D721Med (cell line): Measurements from ENCODE around the gene EPG5.

Experiments used
- DNase-seq: peaks from one replicate; pipeline ENCODE4 v3.0.0; 2011; ENCODE audit warnings: low spot score; ENCODE audit not compliant: insufficient read length
- FAIRE-seq: peaks from 2 replicates; lab custom pipeline; 2011; peaks lifted over from hg19 to GRCh38; lab: Jason Lieb, UNC
- TF ChIP-seq, protein P1 (sequence below): IDR thresholded peaks from 2 replicates; pipeline ENCODE4 v1.5.1; 2012; ENCODE audit warnings: mild to moderate bottlenecking, control low read depth; ENCODE audit not compliant: insufficient read depth; ENCODE audit errors: missing control alignments

EPG5 gene, protein sequence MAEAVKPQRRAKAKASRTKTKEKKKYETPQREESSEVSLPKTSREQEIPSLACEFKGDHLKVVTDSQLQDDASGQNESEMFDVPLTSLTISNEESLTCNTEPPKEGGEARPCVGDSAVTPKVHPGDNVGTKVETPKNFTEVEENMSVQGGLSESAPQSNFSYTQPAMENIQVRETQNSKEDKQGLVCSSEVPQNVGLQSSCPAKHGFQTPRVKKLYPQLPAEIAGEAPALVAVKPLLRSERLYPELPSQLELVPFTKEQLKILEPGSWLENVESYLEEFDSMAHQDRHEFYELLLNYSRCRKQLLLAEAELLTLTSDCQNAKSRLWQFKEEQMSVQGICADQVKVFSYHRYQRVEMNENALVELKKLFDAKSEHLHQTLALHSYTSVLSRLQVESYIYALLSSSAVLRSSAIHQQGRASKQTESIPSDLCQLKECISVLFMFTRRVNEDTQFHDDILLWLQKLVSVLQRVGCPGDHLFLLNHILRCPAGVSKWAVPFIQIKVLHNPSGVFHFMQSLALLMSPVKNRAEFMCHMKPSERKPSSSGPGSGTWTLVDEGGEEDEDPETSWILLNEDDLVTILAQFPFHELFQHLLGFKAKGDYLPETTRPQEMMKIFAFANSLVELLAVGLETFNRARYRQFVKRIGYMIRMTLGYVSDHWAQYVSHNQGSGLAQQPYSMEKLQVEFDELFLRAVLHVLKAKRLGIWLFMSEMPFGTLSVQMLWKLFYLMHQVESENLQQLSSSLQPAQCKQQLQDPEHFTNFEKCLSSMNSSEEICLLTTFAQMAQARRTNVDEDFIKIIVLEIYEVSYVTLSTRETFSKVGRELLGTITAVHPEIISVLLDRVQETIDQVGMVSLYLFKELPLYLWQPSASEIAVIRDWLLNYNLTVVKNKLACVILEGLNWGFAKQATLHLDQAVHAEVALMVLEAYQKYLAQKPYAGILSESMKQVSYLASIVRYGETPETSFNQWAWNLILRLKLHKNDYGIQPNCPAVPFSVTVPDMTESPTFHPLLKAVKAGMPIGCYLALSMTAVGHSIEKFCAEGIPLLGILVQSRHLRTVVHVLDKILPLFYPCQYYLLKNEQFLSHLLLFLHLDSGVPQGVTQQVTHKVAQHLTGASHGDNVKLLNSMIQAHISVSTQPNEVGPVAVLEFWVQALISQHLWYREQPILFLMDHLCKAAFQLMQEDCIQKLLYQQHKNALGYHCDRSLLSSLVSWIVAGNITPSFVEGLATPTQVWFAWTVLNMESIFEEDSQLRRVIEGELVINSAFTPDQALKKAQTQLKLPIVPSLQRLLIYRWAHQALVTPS (N-terminal part only)

DNA sequence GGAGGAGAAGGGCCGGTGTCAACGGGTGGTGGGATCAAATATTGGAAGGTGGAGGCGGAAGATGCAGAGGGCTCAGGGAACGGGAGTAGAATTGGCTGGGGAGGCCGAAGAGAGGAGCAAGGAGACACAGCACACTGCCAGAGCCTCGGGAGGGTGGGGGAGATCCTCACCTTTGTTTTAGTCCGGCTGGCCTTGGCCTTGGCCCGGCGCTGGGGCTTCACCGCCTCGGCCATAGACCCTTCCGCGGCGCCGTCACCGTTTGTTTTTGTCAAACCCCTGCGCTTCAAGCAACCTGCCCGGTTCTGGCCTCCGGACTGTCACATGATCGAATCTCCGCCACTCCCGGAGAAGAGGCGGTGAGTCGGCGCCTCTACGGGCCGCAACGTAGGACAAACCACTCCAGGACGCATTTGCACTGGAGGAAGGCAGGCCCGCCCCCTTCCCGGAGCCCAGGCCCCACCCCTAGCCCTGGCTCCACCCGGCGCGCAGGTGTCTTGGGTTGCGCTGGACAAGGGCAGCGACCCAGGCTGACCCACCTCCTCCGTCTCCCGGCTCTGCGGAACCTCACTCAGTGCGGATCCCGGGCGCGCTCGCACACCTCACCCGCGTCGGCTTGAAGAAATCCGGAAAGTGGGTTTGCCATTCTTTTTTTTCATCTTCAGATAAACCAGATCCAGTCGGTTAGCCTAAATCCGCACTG lies at the start of gene EPG5:
EPG5 (minus strand) TSS at position 323 of the 700 bp plus-strand sequence; CDS start at position 233, 90 bp downstream.
- DNase-seq: peak; percentile 89
- FAIRE-seq: no peak
- TF ChIP-seq, protein P1, sequence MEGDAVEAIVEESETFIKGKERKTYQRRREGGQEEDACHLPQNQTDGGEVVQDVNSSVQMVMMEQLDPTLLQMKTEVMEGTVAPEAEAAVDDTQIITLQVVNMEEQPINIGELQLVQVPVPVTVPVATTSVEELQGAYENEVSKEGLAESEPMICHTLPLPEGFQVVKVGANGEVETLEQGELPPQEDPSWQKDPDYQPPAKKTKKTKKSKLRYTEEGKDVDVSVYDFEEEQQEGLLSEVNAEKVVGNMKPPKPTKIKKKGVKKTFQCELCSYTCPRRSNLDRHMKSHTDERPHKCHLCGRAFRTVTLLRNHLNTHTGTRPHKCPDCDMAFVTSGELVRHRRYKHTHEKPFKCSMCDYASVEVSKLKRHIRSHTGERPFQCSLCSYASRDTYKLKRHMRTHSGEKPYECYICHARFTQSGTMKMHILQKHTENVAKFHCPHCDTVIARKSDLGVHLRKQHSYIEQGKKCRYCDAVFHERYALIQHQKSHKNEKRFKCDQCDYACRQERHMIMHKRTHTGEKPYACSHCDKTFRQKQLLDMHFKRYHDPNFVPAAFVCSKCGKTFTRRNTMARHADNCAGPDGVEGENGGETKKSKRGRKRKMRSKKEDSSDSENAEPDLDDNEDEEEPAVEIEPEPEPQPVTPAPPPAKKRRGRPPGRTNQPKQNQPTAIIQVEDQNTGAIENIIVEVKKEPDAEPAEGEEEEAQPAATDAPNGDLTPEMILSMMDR: no peak

DNA sequence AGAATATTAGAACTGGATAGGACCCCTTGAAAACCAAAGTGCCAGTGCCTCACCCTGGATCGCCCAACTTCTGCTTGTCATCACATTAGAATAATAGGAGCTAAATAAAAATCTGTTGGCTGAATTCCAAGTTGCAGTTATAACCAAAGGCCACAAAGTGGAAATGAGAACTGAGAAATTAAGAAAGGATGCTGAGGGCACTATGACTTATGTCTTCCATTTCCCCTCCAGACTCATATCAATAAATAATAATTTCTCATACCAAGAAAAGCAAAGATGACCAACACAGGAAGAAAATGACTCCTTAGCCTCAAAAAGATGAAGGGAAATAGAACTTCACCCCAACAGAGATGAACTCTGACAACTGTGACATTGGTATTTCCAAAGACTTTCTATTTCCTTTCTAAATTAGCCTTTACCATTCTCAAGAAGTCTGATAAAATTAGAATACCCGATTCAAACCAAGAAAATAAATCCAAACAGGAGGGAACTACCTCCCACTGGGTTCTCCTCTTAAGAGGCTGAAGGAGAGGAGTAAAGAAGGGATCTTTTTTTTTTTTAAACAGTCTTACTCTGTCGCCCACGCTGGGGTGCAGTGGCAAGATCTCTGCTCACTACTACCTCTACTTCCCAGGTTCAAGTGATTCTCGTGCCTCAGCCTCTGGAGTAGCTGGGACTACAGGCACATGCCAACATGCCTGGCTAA lies 46.5 kb upstream of the EPG5 start:
- TF ChIP-seq, protein P1: no peak
- DNase-seq: no peak

DNA sequence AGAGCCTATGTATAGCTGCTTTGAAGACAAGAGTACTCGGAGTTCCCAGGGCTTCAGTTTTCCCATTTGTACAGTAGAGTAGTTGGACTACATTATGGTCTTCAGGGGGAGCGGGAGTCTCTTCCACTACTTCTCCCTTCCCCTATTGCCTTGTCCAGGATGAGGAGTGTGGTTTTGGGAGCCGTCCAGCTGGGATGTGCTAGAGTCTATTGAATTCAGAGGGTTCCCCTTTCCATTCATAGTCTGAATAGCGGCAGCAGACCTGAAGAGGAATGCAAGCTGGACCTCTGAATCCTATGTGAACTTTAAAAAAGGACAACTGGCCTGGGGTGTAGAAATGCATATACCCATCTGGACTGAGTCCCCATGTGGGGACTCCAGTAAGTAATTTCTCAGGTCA lies 43.5 kb upstream of the EPG5 start:
- TF ChIP-seq, protein P1: no peak
- DNase-seq (no peak), FAIRE-seq (no peak)

More for the DNA sequence above, 46.5 kb upstream of the EPG5 start:
- FAIRE-seq: no peak

DNA sequence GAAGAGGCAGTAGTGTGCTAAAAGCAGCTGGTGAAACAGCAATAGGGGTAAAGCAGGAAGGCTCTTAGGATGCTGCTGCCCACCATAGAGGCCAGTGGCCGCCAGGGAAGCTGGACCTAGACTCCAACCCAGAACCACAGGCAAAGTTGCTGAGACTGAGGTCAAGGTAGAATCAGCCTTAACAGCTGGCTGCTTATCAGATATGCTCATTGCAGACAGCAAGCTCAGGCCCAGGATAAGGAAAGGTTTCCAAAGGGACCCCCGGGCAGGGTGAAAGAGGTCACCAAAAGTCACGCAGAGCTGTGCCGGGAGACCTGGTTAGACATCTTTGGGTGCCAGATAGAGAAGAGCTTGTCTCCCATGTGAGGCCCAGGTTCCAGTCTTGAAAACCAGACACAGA lies 42.9 kb upstream of the EPG5 start:
- DNase-seq: no peak
- TF ChIP-seq, protein P1: no peak
- FAIRE-seq: no peak

DNA sequence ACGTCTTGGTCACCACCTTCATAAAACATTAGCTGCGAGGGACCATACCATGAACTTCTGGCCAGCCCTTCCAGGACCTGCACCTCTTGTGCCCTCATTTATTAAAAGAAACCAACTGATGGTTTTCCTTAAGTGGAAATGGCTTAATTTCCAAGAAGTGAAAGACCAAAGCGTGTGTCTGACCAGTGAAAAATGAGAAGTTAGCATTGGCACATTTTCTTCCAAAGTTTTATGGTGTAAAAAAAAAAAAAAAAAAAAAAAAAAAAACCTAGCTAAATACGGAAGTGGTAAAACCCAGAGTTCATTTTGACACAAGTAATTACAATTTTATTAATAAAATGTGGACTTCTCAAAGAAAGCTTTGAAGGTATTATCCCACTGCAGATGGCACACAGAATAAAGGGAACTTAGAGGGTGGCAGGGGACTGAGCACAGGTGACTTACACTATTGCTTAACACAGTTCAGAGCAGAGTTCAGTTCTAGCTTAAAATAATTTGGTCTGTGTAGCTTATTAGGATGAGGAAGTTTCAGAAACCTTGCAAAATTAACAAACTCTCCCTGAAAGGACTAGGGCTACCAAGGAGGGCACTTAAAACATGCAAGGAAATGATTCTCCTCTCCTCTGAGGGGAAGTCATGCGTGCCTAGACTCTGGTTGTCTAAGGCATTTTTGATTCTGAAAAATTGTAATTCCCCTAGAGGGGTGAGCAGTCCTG lies 42.2 kb upstream of the EPG5 start:
- TF ChIP-seq, protein P1: no peak
- DNase-seq (no peak), FAIRE-seq (no peak)
